ENCODE measurements around the gene PAIP2. TPM values are rescaled to one million over a fixed set of nuclear protein-coding genes. Genes with fewer than 3 reads are reported as not detected.

The PAIP2 gene
- polyA plus RNA-seq, 1 of the 3 experiments (the other 2 are of a cell fraction): 73.2 TPM

DNA sequence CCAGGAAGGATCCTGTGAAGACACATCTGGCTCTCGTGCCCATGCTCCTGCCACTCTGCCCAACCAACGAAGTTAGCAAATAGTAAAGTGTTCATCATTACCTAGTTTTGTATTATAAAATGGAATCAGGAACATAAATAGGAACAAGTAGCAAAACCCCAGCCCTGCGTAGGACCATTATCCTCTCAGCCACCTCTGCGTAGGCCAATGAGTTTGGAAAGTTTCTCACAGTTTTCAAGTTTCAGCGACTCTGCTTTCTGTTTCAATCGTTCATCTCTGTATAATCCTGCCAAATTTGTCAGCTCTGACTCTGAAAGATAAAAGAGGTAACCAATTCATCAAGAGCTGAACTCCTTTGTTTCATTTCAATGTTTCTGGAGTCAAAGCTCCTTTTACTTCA, 72.3 kb downstream of the PAIP2 start:
- WGBS (ENCODE audit: low lambda C conversion rate): 87% methylated on average over 6 of the region's 6 CpGs
- no peak overlapping the region for H3K9ac ChIP-seq

More for the DNA sequence above, 72.3 kb downstream of the PAIP2 start:
- Histone ChIP-seq H3K4me3 (ENCODE audit: low read depth in 2 of 2, low read length in 1 of 2) (no peak overlapping the region), H3K79me2 (ENCODE audit: insufficient read depth) (no peaks in the 10 kb centered on the region), H3K4me2 (no peak overlapping the region), H3K27ac (ENCODE audit: low read depth in 2 of 2, low read length in 1 of 2) (no peak overlapping the region), H2AFZ (ENCODE audit: low read depth) (no peak overlapping the region), H3K9me2 (no peaks in the 10 kb centered on the region), H3K36me3 (replicated peaks in 1 of 2; ENCODE audit: control insufficient read depth in 1 of 2, insufficient read depth in 2 of 2, low read length in 1 of 2) (peaks cover 27 to 45% of the 10 kb centered on the region in 2 experiments), H3K27me3 (ENCODE audit: insufficient read depth) (no peaks in the 10 kb centered on the region), H3F3A (replicated peaks; ENCODE audit: insufficient read depth) (no peaks in the 10 kb centered on the region), H3K4me1 (ENCODE audit: control insufficient read depth in 1 of 2, insufficient read depth in 2 of 2, low read depth in 1 of 2, low read length in 1 of 2) (peaks cover 0 to 19% of the 10 kb centered on the region in 2 experiments; a peak in 1 of 4 replicates), H4K20me1 (ENCODE audit: insufficient read depth) (no peaks in the 10 kb centered on the region), H3K9me3 (no peaks in the 10 kb centered on the region)
- no peak for DNase-seq
- ChIA-PET CTCF (interaction anchor here (1.0 to 1.6 kb wide), 3 partner anchors 8 to 100 kb away, joined by 3 to 9 read pairs (median 4); no protein-coding TSS in a partner anchor), POLR2A (no interaction called here)
- no peak for TF ChIP-seq EZH2phosphoT487 (IDR thresholded peaks at IDR 0.05; ENCODE audit: borderline replicate concordance, low read depth)
- TF ChIP-seq YY1 (IDR thresholded peaks at IDR 0.05; ENCODE audit: low read depth): no peak
- TF ChIP-seq, protein P1, sequence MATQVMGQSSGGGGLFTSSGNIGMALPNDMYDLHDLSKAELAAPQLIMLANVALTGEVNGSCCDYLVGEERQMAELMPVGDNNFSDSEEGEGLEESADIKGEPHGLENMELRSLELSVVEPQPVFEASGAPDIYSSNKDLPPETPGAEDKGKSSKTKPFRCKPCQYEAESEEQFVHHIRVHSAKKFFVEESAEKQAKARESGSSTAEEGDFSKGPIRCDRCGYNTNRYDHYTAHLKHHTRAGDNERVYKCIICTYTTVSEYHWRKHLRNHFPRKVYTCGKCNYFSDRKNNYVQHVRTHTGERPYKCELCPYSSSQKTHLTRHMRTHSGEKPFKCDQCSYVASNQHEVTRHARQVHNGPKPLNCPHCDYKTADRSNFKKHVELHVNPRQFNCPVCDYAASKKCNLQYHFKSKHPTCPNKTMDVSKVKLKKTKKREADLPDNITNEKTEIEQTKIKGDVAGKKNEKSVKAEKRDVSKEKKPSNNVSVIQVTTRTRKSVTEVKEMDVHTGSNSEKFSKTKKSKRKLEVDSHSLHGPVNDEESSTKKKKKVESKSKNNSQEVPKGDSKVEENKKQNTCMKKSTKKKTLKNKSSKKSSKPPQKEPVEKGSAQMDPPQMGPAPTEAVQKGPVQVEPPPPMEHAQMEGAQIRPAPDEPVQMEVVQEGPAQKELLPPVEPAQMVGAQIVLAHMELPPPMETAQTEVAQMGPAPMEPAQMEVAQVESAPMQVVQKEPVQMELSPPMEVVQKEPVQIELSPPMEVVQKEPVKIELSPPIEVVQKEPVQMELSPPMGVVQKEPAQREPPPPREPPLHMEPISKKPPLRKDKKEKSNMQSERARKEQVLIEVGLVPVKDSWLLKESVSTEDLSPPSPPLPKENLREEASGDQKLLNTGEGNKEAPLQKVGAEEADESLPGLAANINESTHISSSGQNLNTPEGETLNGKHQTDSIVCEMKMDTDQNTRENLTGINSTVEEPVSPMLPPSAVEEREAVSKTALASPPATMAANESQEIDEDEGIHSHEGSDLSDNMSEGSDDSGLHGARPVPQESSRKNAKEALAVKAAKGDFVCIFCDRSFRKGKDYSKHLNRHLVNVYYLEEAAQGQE (IDR thresholded peaks at IDR 0.05; ENCODE audit: low read depth, low read length): no peak
- TF ChIP-seq CHD2 (IDR thresholded peaks at IDR 0.05; ENCODE audit: low read length, partially characterized antibody): no peak
- no peak for TF ChIP-seq NFIC (IDR thresholded peaks at IDR 0.05; ENCODE audit: borderline replicate concordance)
- TF ChIP-seq, protein P2, sequence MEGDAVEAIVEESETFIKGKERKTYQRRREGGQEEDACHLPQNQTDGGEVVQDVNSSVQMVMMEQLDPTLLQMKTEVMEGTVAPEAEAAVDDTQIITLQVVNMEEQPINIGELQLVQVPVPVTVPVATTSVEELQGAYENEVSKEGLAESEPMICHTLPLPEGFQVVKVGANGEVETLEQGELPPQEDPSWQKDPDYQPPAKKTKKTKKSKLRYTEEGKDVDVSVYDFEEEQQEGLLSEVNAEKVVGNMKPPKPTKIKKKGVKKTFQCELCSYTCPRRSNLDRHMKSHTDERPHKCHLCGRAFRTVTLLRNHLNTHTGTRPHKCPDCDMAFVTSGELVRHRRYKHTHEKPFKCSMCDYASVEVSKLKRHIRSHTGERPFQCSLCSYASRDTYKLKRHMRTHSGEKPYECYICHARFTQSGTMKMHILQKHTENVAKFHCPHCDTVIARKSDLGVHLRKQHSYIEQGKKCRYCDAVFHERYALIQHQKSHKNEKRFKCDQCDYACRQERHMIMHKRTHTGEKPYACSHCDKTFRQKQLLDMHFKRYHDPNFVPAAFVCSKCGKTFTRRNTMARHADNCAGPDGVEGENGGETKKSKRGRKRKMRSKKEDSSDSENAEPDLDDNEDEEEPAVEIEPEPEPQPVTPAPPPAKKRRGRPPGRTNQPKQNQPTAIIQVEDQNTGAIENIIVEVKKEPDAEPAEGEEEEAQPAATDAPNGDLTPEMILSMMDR (IDR thresholded peaks at IDR 0.05): no peak
- no peak for TF ChIP-seq IRF3 (IDR thresholded peaks at IDR 0.05; ENCODE audit: low read depth, low read length)
- TF ChIP-seq EP300 (IDR thresholded peaks at IDR 0.05; ENCODE audit: borderline replicate concordance in 1 of 2, low read depth in 1 of 2, low read length in 1 of 2): no peak
- no peak for TF ChIP-seq SIN3A (IDR thresholded peaks at IDR 0.05; ENCODE audit: borderline replicate concordance, low read depth, low read length)

Measured in SK-N-SH (cell line).